Measurements from ENCODE around the gene SMC3. TPM values are rescaled to one million over a fixed set of nuclear protein-coding genes. Genes with fewer than 3 reads are reported as not detected.

SMC3 gene
- total RNA-seq, result 10 to 100 TPM; 26.6 to 37.8 (median 37.0) TPM

DNA sequence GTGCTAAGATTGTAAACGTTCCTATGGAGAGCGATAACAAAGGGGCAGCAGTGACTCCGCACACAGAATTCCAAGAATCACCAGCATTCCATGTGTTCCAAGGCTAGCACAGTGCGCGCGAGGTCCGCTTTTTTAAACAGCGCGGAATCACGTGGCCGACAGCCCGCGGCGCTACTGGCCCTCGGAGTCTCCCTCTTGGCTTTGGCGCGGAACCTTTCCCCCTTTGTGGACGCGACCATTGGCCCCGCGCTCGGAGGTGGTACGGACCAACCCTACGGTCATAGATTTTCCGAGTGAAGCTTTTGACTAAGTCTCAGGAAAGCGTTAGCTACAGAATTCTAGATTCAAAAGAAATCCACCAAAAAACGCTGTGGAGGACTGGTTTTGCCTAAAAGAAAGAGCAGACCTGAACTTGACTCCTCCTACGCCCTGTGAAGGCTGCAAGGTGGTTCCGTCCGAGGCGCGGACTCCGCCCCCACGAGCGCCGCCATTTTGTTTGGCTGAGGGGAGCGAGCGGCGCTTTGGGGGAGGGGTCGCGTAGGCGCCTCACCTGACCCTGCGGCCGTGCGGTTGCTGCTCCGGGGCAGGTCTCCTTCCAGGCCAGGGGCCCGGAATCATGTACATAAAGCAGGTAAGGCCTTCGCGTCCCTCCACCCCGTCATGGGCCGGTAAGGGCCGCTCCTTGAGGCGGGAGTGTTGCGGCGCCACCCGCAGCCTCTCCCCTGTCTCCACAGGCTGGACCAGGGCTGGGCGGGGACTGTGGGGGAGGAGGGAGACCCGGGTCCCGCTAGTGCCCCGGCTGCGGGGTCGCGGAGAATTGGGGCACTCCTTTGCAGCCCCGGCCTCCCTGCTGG, at the start of gene SMC3:
Gene SMC3, plus strand, starts transcription at position 495 of the 854 bp plus-strand sequence. Its CDS starts 122 bp downstream, at position 617.
- DNase-seq (ENCODE audit: low spot score in 2 of 2), result peak; percentile 81 to 86
- Histone ChIP-seq H3K27me3 (no peaks in the 10 kb centered on the region), H3K9me3 (no peaks in the 10 kb centered on the region), H3K36me3 (no peaks in the 10 kb centered on the region), H3K27ac (peak within 1 kb of the TSS; percentile 90 to 92), H3K4me1 (no peaks in the 10 kb centered on the region), H3K4me3 (peak within 1 kb of the TSS; percentile 90 to 99 (median 97))
- TF ChIP-seq POLR2A (IDR thresholded peaks at IDR 0.05) (no peak), POLR2AphosphoS5 (IDR thresholded peaks at IDR 0.05) (peak; percentile 25 to 62 (median 59))
- TF ChIP-seq, protein P1, sequence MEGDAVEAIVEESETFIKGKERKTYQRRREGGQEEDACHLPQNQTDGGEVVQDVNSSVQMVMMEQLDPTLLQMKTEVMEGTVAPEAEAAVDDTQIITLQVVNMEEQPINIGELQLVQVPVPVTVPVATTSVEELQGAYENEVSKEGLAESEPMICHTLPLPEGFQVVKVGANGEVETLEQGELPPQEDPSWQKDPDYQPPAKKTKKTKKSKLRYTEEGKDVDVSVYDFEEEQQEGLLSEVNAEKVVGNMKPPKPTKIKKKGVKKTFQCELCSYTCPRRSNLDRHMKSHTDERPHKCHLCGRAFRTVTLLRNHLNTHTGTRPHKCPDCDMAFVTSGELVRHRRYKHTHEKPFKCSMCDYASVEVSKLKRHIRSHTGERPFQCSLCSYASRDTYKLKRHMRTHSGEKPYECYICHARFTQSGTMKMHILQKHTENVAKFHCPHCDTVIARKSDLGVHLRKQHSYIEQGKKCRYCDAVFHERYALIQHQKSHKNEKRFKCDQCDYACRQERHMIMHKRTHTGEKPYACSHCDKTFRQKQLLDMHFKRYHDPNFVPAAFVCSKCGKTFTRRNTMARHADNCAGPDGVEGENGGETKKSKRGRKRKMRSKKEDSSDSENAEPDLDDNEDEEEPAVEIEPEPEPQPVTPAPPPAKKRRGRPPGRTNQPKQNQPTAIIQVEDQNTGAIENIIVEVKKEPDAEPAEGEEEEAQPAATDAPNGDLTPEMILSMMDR (IDR thresholded peaks at IDR 0.05), result peak in 1 of 3 donors; percentile 17
- intact Hi-C loops (cut with DNase I; ENCODE audit: low total_unique reads), result loop anchor here (10.0 kb wide), 1 partner anchor 263 kb away; the partner anchor contains the start of gene SMNDC1

GRCh38 chr10:110522365-110522988, 45.0 kb upstream of the SMC3 start:
- Histone ChIP-seq H3K27me3 (no peaks in the 10 kb centered on the region), H3K4me1 (no peaks in the 10 kb centered on the region), H3K27ac (no peak overlapping the region), H3K4me3 (no peak overlapping the region), H3K9me3 (no peaks in the 10 kb centered on the region), H3K36me3 (no peaks in the 10 kb centered on the region)
- TF ChIP-seq POLR2A (IDR thresholded peaks at IDR 0.05) (no peak), POLR2AphosphoS5 (IDR thresholded peaks at IDR 0.05) (no peak)
- TF ChIP-seq, protein P1 (IDR thresholded peaks at IDR 0.05), result no peak
- intact Hi-C loops (cut with DNase I; ENCODE audit: low total_unique reads), result no loop called here
- DNase-seq (ENCODE audit: low spot score in 2 of 2), result no peak

DNA sequence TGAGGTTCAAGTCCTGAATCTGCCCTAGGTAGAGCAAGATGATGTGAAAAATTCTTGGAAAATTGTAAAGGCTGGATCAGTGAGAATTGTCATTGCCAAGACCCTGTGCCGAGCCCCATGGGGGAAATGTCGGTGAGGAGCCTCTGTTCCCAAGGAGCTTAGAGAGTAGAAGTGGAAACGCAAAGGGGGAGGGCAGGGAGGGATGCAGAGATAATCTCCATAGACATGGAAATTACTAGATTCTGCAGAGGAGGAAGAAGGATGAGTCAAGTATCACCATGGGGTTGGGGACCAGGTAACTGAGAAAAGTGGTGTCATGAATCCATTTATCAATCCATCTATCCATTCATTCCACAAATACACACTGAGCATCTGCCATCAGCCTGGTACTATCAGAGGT, 43.8 kb upstream of the SMC3 start:
- H3K36me3 ChIP-seq, result no peaks in the 10 kb centered on the region
- H3K27me3 ChIP-seq, result no peaks in the 10 kb centered on the region
- intact Hi-C loops (cut with DNase I; ENCODE audit: low total_unique reads), result no loop called here
- no peak overlapping the region for H3K27ac ChIP-seq
- DNase-seq (ENCODE audit: low spot score in 2 of 2), result no peak
- no peak overlapping the region for H3K4me3 ChIP-seq
- H3K4me1 ChIP-seq, result no peaks in the 10 kb centered on the region
- no peaks in the 10 kb centered on the region for H3K9me3 ChIP-seq
- TF ChIP-seq POLR2A (IDR thresholded peaks at IDR 0.05) (no peak), POLR2AphosphoS5 (IDR thresholded peaks at IDR 0.05) (no peak)
- TF ChIP-seq, protein P1 (IDR thresholded peaks at IDR 0.05), result no peak

DNA sequence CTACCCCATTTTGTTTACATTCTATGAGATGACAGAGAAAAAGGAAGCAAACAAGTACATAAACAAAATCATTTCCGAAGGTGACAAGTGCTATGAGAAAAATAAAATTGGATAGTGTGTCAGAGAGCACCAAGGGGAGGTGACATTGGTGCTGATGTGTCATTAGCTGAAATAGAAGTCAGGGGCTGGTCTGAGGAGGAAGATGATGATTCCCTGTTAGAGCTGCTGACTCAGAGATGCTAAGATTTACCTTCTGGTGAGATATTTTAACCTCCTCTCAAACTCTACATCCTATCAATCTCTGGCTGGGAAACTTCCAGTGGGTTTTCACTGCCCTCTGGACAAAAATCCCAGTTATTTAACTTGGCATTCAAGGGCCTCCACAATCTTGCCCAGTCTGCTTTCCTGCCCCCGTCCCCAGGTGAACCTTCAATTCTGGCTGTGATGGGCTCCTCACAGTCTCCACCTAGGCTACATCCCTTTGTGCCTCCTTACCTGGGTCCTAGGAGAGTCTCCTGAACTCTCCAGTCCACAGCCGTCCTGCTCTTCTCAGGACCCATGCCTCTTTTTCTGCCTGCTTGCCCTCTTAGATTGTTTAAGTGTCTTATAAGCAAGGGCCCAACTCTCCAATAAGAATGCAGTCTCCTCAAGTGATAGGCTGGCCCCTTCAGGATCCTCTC, 43.2 kb upstream of the SMC3 start:
- no peak overlapping the region for H3K27ac ChIP-seq
- TF ChIP-seq, protein P1 (IDR thresholded peaks at IDR 0.05), result no peak
- TF ChIP-seq POLR2A (IDR thresholded peaks at IDR 0.05), result no peak
- no peaks in the 10 kb centered on the region for H3K4me1 ChIP-seq
- DNase-seq (ENCODE audit: low spot score in 2 of 2), result no peak
- H3K4me3 ChIP-seq, result no peak overlapping the region
- no peaks in the 10 kb centered on the region for H3K27me3 ChIP-seq
- no peaks in the 10 kb centered on the region for H3K36me3 ChIP-seq
- intact Hi-C loops (cut with DNase I; ENCODE audit: low total_unique reads), result no loop called here
- no peaks in the 10 kb centered on the region for H3K9me3 ChIP-seq

Measured in breast epithelium (tissue), 4 donors.